Measurements from ENCODE around the gene MAP3K13.

DNA sequence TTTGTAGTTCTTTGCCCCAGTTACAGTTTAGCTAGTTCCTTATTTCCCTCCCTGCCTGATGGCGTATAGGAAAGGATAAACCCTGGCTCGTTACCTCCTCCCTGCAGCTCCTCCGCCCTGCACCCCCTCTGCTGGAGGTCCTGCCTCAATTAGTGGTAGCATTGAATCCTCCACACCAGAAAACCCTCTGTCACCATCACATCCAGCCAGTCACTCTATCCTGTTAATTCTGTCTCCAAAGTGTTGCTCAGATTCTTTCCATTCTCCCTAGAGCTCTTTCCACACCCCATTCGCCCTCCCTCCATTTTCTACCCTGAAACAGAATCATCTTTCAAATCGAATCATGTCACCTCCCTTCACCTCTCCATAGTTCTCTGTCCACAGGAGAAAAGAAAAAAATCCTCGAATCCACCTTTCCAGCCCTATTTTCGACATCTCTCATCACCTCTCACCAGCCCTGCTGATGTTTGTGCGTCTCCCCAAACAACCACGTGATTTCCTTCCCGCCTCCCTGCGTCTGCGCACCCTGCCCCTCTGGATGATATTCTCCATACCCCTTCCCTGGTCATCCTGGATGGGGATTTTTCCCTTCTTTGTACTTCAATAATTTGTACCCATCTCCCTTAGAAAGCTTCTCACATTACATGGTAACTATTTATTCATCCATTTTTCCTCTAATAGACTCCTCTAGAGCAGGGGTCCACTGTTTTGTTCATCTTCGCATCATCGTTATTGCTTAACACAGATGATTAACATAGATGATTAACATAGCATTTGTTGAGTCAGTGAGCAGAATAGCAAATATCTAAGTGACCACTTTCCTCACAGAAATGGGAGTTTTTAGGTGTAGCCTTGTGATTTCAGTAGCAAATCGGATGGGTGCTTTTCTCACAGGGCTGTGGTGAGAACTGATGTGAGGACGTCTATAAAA lies 37.1 kb downstream of the MAP3K13 start:
- TF ChIP-seq, protein P1, sequence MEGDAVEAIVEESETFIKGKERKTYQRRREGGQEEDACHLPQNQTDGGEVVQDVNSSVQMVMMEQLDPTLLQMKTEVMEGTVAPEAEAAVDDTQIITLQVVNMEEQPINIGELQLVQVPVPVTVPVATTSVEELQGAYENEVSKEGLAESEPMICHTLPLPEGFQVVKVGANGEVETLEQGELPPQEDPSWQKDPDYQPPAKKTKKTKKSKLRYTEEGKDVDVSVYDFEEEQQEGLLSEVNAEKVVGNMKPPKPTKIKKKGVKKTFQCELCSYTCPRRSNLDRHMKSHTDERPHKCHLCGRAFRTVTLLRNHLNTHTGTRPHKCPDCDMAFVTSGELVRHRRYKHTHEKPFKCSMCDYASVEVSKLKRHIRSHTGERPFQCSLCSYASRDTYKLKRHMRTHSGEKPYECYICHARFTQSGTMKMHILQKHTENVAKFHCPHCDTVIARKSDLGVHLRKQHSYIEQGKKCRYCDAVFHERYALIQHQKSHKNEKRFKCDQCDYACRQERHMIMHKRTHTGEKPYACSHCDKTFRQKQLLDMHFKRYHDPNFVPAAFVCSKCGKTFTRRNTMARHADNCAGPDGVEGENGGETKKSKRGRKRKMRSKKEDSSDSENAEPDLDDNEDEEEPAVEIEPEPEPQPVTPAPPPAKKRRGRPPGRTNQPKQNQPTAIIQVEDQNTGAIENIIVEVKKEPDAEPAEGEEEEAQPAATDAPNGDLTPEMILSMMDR (IDR thresholded peaks at IDR 0.05; ENCODE audit: low read depth, low read length) = no peak
- no peak for TF ChIP-seq EZH2phosphoT487 (IDR thresholded peaks at IDR 0.05; ENCODE audit: low read depth)
